HepG2 (cell line): ENCODE measurements around the gene RGL3. TPM values are rescaled to one million over a fixed set of nuclear protein-coding genes. Genes with fewer than 3 reads are reported as not detected.

Experiments
- ARID4A ChIP-seq: sonication (generic); formaldehyde crosslinking; IDR thresholded peaks from 2 replicates; pipeline ENCODE4 v1.5.0; 2020; ENCODE audit warnings: mild to moderate bottlenecking, missing genetic modification reagents, borderline replicate concordance
- CREM ChIP-seq, 2 experiments: sonication (generic) in 1 of 2; formaldehyde crosslinking in 1 of 2; IDR thresholded peaks; 2 replicates each; pipeline versions ENCODE4 v1.4.0 to v1.6.1; 2016 to 2020; ENCODE audit warnings: antibody characterized with exemption in 1 of 2, mild to moderate bottlenecking in 1 of 2, missing genetic modification reagents in 1 of 2
- E2F2 ChIP-seq: sonication (generic); formaldehyde crosslinking; IDR thresholded peaks from 2 replicates; pipeline ENCODE4 v1.4.0; 2020; ENCODE audit warnings: missing genetic modification reagents, borderline replicate concordance
- ISL2 ChIP-seq: sonication (generic); formaldehyde crosslinking; IDR thresholded peaks from 2 replicates; pipeline ENCODE4 v1.5.0; 2020; ENCODE audit warnings: missing genetic modification reagents
- MXD3 ChIP-seq: IDR thresholded peaks from 2 replicates; pipeline ENCODE4 v1.6.1; 2016; ENCODE audit warnings: mild to moderate bottlenecking, missing biosample characterization, missing genetic modification reagents
- NR0B2 ChIP-seq: sonication (generic); formaldehyde crosslinking; IDR thresholded peaks from 2 replicates; pipeline ENCODE4 v1.4.0; 2020; ENCODE audit warnings: mild to moderate bottlenecking, missing genetic modification reagents
- REL ChIP-seq: sonication (generic); formaldehyde crosslinking; conservative IDR thresholded peaks from 2 replicates; pipeline ENCODE4 v1.8.0; 2022; ENCODE audit warnings: mild to moderate bottlenecking, missing genetic modification reagents, moderate library complexity
- ZBTB14 ChIP-seq: sonication (generic); formaldehyde crosslinking; IDR thresholded peaks from 2 replicates; pipeline ENCODE4 v1.4.0; 2020; ENCODE audit warnings: missing genetic modification reagents
- ZBTB44 ChIP-seq: sonication (generic); formaldehyde crosslinking; IDR thresholded peaks from 2 replicates; pipeline ENCODE4 v1.4.0; 2020; ENCODE audit warnings: missing genetic modification reagents
- ZNF180 ChIP-seq: sonication (generic); formaldehyde crosslinking; IDR thresholded peaks from 2 replicates; pipeline ENCODE4 v1.4.0; 2020; ENCODE audit warnings: low read depth, missing genetic modification reagents, borderline replicate concordance
- ZNF292 ChIP-seq: sonication (generic); formaldehyde crosslinking; IDR thresholded peaks from 2 replicates; pipeline ENCODE4 v1.8.1; 2022; ENCODE audit warnings: mild to moderate bottlenecking, low read depth, missing genetic modification reagents, borderline replicate concordance
- ZNF362 ChIP-seq: sonication (generic); formaldehyde crosslinking; IDR thresholded peaks from 2 replicates; pipeline ENCODE4 v1.4.0; 2020; ENCODE audit warnings: missing genetic modification reagents, mild to moderate bottlenecking, borderline replicate concordance
- ZNF446 ChIP-seq: sonication (generic); formaldehyde crosslinking; IDR thresholded peaks from 2 replicates; pipeline ENCODE4 v1.5.0; 2020; ENCODE audit warnings: mild to moderate bottlenecking, missing genetic modification reagents
- ZNF703 ChIP-seq: sonication (generic); formaldehyde crosslinking; IDR thresholded peaks from 2 replicates; pipeline ENCODE4 v1.5.1; 2020; ENCODE audit warnings: missing genetic modification reagents, mild to moderate bottlenecking, moderate library complexity, borderline replicate concordance
- ZNF749 ChIP-seq: sonication (generic); formaldehyde crosslinking; IDR thresholded peaks from 2 replicates; pipeline ENCODE4 v1.8.0; 2022; ENCODE audit warnings: mild to moderate bottlenecking, missing genetic modification reagents, moderate library complexity, borderline replicate concordance
- ZNF777 ChIP-seq: sonication (generic); formaldehyde crosslinking; IDR thresholded peaks from 2 replicates; pipeline ENCODE4 v1.4.0; 2020; ENCODE audit warnings: missing genetic modification reagents
- polyA plus RNA-seq, 8 experiments: library from polyadenylated mRNA; depleted of rRNA in 3 of 8; stranded (reverse) in 7 of 8; unstranded in 1 of 8; fragments of >200 nt; fragmentation: Illumina TruSeq in 4 of 8; extraction: Trizol in 4 of 8; gene quantifications; 2 replicates each; pipeline versions ENCODE4 v1.2.1 to v1.2.3, GENCODE V29; 2011 to 2016; ENCODE audit warnings: low read depth in 4 of 8, missing spikeins in 1 of 8, mixed read lengths in 1 of 8; ENCODE audit not compliant: insufficient read depth in 1 of 8
- total RNA-seq, 5 experiments: library from RNA; depleted of rRNA; stranded (reverse); fragments of >200 nt; fragmentation: Illumina TruSeq; extraction: Trizol; gene quantifications; 2 replicates each; pipeline ENCODE4 v1.2.3, GENCODE V29; 2016; ENCODE audit warnings: low read depth in 1 of 5

The RGL3 gene
- total and polyA plus RNA-seq, 2 of the 13 experiments (the other 11 are each of a cell fraction or from before 2014, with no cell fraction given) = 4.2 to 7.6 TPM

GRCh38 chr19:11380653-11381537 lies 38.2 kb downstream of the RGL3 start (continued):
- TF ChIP-seq MXD3 (CRISPR knock-in tag) (peak; percentile 73; the same call in 1 of the 2 replicates), REL (CRISPR knock-in tag) (peak; percentile 45; the same call in 1 of the 2 replicates), ARID4A (CRISPR knock-in tag) (peak; percentile 83), ZBTB44 (CRISPR knock-in tag) (no peak), ZNF777 (CRISPR knock-in tag) (no peak), ZBTB14 (CRISPR knock-in tag) (no peak), CREM (IDR thresholded peaks at IDR 0.05) (peak; percentile 78), CREM (CRISPR knock-in tag; IDR thresholded peaks at IDR 0.05) (peak; percentile 43; the same call in 1 of the 2 replicates), ZNF749 (no peak), NR0B2 (no peak), ZNF292 (CRISPR knock-in tag) (0 out of 2 replicates have a peak, but pooled peaks have one; percentile 23), E2F2 (CRISPR knock-in tag) (no peak), ZNF446 (CRISPR knock-in tag) (no peak), ZNF362 (CRISPR knock-in tag) (peak; percentile 36; the same call in 1 of the 2 replicates), ZNF180 (CRISPR knock-in tag) (no peak), ZNF703 (CRISPR knock-in tag) (no peak), ISL2 (CRISPR knock-in tag) (no peak; the same call in 1 of the 2 replicates)
